Uterine smooth muscle cell (primary cell): ENCODE data around the gene PRAMEF15. TPM values are rescaled to one million over a fixed set of nuclear protein-coding genes. Genes with fewer than 3 reads are reported as not detected.

Source experiments
- total RNA-seq: library from RNA; depleted of rRNA; stranded (reverse); fragments of >200 nt; gene quantifications from 2 replicates; pipeline ENCODE4 v1.2.3, GENCODE V29; 2014

The PRAMEF15 gene
- total RNA-seq, result not detected in 2 replicates

GRCh38 chr1:13315281-13315680 is at the start of gene PRAMEF15:
Gene PRAMEF15 (plus strand): TSS chr1:13315581. CDS start chr1:13318408, 2,827 bp downstream.

GRCh38 chr1:13285037-13285436 is 30.3 kb upstream of the PRAMEF15 start, which contains the start of gene PRAMEF8:
Gene PRAMEF8 (minus strand): TSS chr1:13285137. CDS start chr1:13284091, 1,046 bp downstream.

GRCh38 chr1:13303239-13303638 is 12.1 kb upstream of the PRAMEF15 start, which contains the start of gene PRAMEF33:
Gene PRAMEF33 (plus strand): TSS chr1:13303539. CDS start chr1:13305955, 2,416 bp downstream.

GRCh38 chr1:13347034-13347433 is 31.7 kb downstream of the PRAMEF15 start, which contains the start of gene PRAMEF14:
Gene PRAMEF14 (minus strand): TSS chr1:13347134. CDS start chr1:13345314, 1,820 bp downstream.

Other genes starting within 250 kb of the PRAMEF15 start
- not detected in 2 replicates for gene PRAMEF25, start 244.8 kb upstream of the PRAMEF15 start, total RNA-seq
- gene HNRNPCL2, start 198.7 kb upstream of the PRAMEF15 start, total RNA-seq, result not detected in 2 replicates
- not detected in 2 replicates for gene PRAMEF26, start 159.6 kb upstream of the PRAMEF15 start, total RNA-seq
- not detected in 2 replicates for gene HNRNPCL4, start 149.9 kb upstream of the PRAMEF15 start, total RNA-seq
- not detected in 2 replicates for gene PRAMEF9, start 143.7 kb upstream of the PRAMEF15 start, total RNA-seq
- gene PRAMEF13, start 114.2 kb upstream of the PRAMEF15 start, total RNA-seq, result not detected in 2 replicates
- not detected in 2 replicates for gene PRAMEF18, start 89.4 kb upstream of the PRAMEF15 start, total RNA-seq
- not detected in 2 replicates for gene PRAMEF5, start 61.4 kb upstream of the PRAMEF15 start, total RNA-seq
- not detected in 2 replicates for gene PRAMEF8, start 30.4 kb upstream of the PRAMEF15 start, total RNA-seq
- gene PRAMEF33, start 12.0 kb upstream of the PRAMEF15 start, total RNA-seq, result not detected in 2 replicates
- not detected in 2 replicates for gene PRAMEF14, start 31.6 kb downstream of the PRAMEF15 start, total RNA-seq
- gene PRAMEF19, start 56.4 kb downstream of the PRAMEF15 start, total RNA-seq, result not detected in 2 replicates
- not detected in 2 replicates for gene PRAMEF17, start 74.1 kb downstream of the PRAMEF15 start, total RNA-seq
- gene PRAMEF20, start 94.9 kb downstream of the PRAMEF15 start, total RNA-seq, result not detected in 2 replicates
- gene LRRC38, start 198.4 kb downstream of the PRAMEF15 start, total RNA-seq, result 0.50 TPM in 1 of 2 replicates, not detected in the other